Measurements from ENCODE around the gene RB1.

GRCh38 chr13:48268019-48268418, 35.5 kb upstream of the RB1 start:
- no peak for TF ChIP-seq CTCF (IDR thresholded peaks at IDR 0.05)
- TF ChIP-seq POLR2A (IDR thresholded peaks at IDR 0.05): no peak
- TF ChIP-seq POLR2AphosphoS5 (IDR thresholded peaks at IDR 0.05): no peak
